Medulla oblongata (tissue), 1 donor: ENCODE results near the gene SLC26A11.
"Not testable (repeated sequence)": the region's sequence is repeated elsewhere in the genome, so short reads cannot be mapped to it uniquely, and the experiment has no call there.

Experiments used
- DNase-seq: peaks from one replicate; pipeline ENCODE4 v3.0.0-alpha.2; 2015; ENCODE audit errors: extremely low spot score

SLC26A11 gene

GRCh38 chr17:80195671-80196529, 24.3 kb upstream of the SLC26A11 start:
- DNase-seq: no peak

- no peak for DNase-seq
Measured at GRCh38 chr17:80196652-80197051, 23.6 kb upstream of the SLC26A11 start.

GRCh38 chr17:80198144-80198661, 22.0 kb upstream of the SLC26A11 start:
- no peak for DNase-seq

- not testable (repeated sequence) for DNase-seq
Measured at GRCh38 chr17:80199295-80199694, 20.9 kb upstream of the SLC26A11 start.

- DNase-seq: no peak
Measured at GRCh38 chr17:80201446-80201845, 18.8 kb upstream of the SLC26A11 start.

- no peak for DNase-seq
Measured at GRCh38 chr17:80202197-80202596, 18.0 kb upstream of the SLC26A11 start.

GRCh38 chr17:80203471-80203963, 16.7 kb upstream of the SLC26A11 start:
- DNase-seq: no peak

- DNase-seq: no peak
Measured at GRCh38 chr17:80204626-80205468, 15.4 kb upstream of the SLC26A11 start.

GRCh38 chr17:80205811-80206210, 14.4 kb upstream of the SLC26A11 start:
- DNase-seq: no peak

- no peak for DNase-seq
Measured at GRCh38 chr17:80208050-80208449, 12.2 kb upstream of the SLC26A11 start.

- DNase-seq: no peak
Measured at GRCh38 chr17:80209765-80210164, 10.5 kb upstream of the SLC26A11 start.

- no peak for DNase-seq
Measured at GRCh38 chr17:80210348-80211108, 9.7 kb upstream of the SLC26A11 start.

GRCh38 chr17:80212109-80212508, 8.1 kb upstream of the SLC26A11 start:
- no peak for DNase-seq

GRCh38 chr17:80212511-80212910, 7.7 kb upstream of the SLC26A11 start:
- DNase-seq: no peak

- peak; percentile 20 for DNase-seq
Measured at GRCh38 chr17:80212962-80213642, 7.1 kb upstream of the SLC26A11 start.

- DNase-seq: no peak
Measured at GRCh38 chr17:80213643-80213975, 6.6 kb upstream of the SLC26A11 start.

- no peak for DNase-seq
Measured at GRCh38 chr17:80214012-80214877, 6.0 kb upstream of the SLC26A11 start.

GRCh38 chr17:80214878-80215210, 5.4 kb upstream of the SLC26A11 start:
- no peak for DNase-seq

GRCh38 chr17:80216473-80217456, 3.5 kb upstream of the SLC26A11 start:
- no peak for DNase-seq
